Fibroblast of mammary gland (primary cell): ENCODE results near the gene PLPPR1.

ENCODE experiments used
- DNase-seq: peaks from one replicate; pipeline ENCODE4 v3.0.0-alpha.2; 2010; ENCODE audit warnings: low read depth
- H3K4me3 ChIP-seq: 2 replicates; pipeline ENCODE4 v1.5.1; 2011; ENCODE audit warnings: low read depth, mild to moderate bottlenecking, low read length, moderate library complexity; ENCODE audit not compliant: control insufficient read depth
- TF ChIP-seq, protein P1 (sequence below): conservative IDR thresholded peaks from 2 replicates; pipeline ENCODE4 v1.5.1; 2011; ENCODE audit warnings: low read depth, low read length, inconsistent platforms; ENCODE audit not compliant: control insufficient read depth, insufficient read depth

PLPPR1 gene

GRCh38 chr9:101176384-101176783 is 147.9 kb downstream of the PLPPR1 start:
- TF ChIP-seq, protein P1, sequence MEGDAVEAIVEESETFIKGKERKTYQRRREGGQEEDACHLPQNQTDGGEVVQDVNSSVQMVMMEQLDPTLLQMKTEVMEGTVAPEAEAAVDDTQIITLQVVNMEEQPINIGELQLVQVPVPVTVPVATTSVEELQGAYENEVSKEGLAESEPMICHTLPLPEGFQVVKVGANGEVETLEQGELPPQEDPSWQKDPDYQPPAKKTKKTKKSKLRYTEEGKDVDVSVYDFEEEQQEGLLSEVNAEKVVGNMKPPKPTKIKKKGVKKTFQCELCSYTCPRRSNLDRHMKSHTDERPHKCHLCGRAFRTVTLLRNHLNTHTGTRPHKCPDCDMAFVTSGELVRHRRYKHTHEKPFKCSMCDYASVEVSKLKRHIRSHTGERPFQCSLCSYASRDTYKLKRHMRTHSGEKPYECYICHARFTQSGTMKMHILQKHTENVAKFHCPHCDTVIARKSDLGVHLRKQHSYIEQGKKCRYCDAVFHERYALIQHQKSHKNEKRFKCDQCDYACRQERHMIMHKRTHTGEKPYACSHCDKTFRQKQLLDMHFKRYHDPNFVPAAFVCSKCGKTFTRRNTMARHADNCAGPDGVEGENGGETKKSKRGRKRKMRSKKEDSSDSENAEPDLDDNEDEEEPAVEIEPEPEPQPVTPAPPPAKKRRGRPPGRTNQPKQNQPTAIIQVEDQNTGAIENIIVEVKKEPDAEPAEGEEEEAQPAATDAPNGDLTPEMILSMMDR: no peak
- H3K4me3 ChIP-seq: no peak overlapping the region
- DNase-seq: no peak

GRCh38 chr9:101184813-101185278 is 156.3 kb downstream of the PLPPR1 start:
- DNase-seq: no peak
- no peak overlapping the region for H3K4me3 ChIP-seq
- TF ChIP-seq, protein P1: no peak

DNA sequence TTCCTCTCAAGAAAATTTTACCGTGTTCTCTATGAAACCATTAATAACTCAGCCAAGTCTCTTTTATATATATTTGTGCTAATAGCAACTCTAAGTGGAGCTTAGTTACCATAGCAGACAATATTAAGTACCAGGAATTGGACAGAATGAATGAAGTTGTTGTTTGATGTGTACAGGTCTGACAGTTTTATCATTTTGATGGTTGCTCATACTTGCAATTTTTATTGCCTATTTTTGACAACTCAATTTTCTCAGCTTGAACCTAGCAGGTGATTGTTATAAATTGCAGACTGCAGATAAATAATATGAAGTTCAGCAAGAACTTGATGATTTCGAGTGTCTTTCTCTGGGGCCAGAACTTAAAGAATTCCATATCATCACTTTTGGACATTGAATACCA is 163.2 kb downstream of the PLPPR1 start:
- TF ChIP-seq, protein P1: no peak
- no peak for DNase-seq
- H3K4me3 ChIP-seq: no peak overlapping the region

GRCh38 chr9:101197026-101197425 is 168.5 kb downstream of the PLPPR1 start:
- TF ChIP-seq, protein P1: no peak
- no peak for DNase-seq
- H3K4me3 ChIP-seq: no peak overlapping the region

- DNase-seq: no peak
- TF ChIP-seq, protein P1: no peak
- no peak overlapping the region for H3K4me3 ChIP-seq
Measured at GRCh38 chr9:101200852-101201251, 172.3 kb downstream of the PLPPR1 start.

DNA sequence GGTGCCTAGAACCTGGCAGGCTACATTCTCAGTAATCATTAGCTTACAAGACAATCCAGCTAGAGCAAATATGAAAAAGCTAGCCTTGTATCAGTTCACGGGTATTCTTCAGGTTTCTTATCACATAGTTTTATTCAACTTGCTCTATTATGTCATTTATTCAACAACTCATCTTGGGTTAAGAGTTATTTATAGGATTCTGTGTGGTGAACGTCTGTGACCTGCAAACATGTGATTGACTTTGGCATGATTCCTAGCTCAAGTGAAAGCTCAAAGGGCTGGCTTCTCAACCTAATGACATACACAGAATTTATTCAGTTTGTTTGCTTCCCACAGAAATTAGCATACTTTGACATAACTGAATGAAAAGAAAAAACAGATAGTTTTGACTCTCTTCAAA is 173.1 kb downstream of the PLPPR1 start:
- TF ChIP-seq, protein P1: no peak
- H3K4me3 ChIP-seq: no peak overlapping the region
- DNase-seq: no peak

GRCh38 chr9:101209670-101210069 is 181.1 kb downstream of the PLPPR1 start:
- DNase-seq: no peak
- TF ChIP-seq, protein P1: no peak
- no peak overlapping the region for H3K4me3 ChIP-seq
